HG02852 (cell line): ENCODE data around the gene DNER.

Source experiments
- ATAC-seq: cut with Tn5 transposase; IDR thresholded peaks from one replicate; pipeline ENCODE4 v1.9.1; 2021; ENCODE audit warnings: mild to moderate bottlenecking, moderate library complexity; ENCODE audit not compliant: unreplicated experiment

DNER gene

GRCh38 chr2:229445501-229446211 is 268.7 kb downstream of the DNER start:
- no peak for ATAC-seq

GRCh38 chr2:229445019-229445418 is 269.3 kb downstream of the DNER start:
- no peak for ATAC-seq

- no peak for ATAC-seq
Measured at GRCh38 chr2:229443546-229444268, 270.6 kb downstream of the DNER start.

GRCh38 chr2:229443141-229443540 is 271.2 kb downstream of the DNER start:
- no peak for ATAC-seq

GRCh38 chr2:229438430-229439159 is 275.8 kb downstream of the DNER start:
- ATAC-seq, result no peak

GRCh38 chr2:229437467-229437866 is 276.9 kb downstream of the DNER start:
- no peak for ATAC-seq

GRCh38 chr2:229434187-229434586 is 280.2 kb downstream of the DNER start:
- no peak for ATAC-seq

- no peak for ATAC-seq
Measured at GRCh38 chr2:229433351-229433750, 281.0 kb downstream of the DNER start.

- no peak for ATAC-seq
Measured at GRCh38 chr2:229431327-229431954, 282.9 kb downstream of the DNER start.

GRCh38 chr2:229429589-229429988 is 284.8 kb downstream of the DNER start:
- no peak for ATAC-seq

GRCh38 chr2:229426464-229426863 is 287.9 kb downstream of the DNER start:
- ATAC-seq, result no peak

GRCh38 chr2:229425598-229425997 is 288.8 kb downstream of the DNER start:
- ATAC-seq, result no peak

- no peak for ATAC-seq
Measured at GRCh38 chr2:229422063-229422462, 292.3 kb downstream of the DNER start.

- no peak for ATAC-seq
Measured at GRCh38 chr2:229419158-229419557, 295.2 kb downstream of the DNER start.

GRCh38 chr2:229417916-229418315 is 296.4 kb downstream of the DNER start:
- ATAC-seq, result no peak

GRCh38 chr2:229417176-229417575 is 297.2 kb downstream of the DNER start:
- no peak for ATAC-seq

GRCh38 chr2:229416116-229416694 is 298.1 kb downstream of the DNER start:
- no peak for ATAC-seq

- no peak for ATAC-seq
Measured at GRCh38 chr2:229414631-229415030, 299.7 kb downstream of the DNER start.

GRCh38 chr2:229412686-229413085 is 301.7 kb downstream of the DNER start:
- ATAC-seq, result no peak

- no peak for ATAC-seq
Measured at GRCh38 chr2:229410946-229411345, 303.4 kb downstream of the DNER start.

GRCh38 chr2:229410264-229410663 is 304.1 kb downstream of the DNER start:
- ATAC-seq, result no peak
